ENCODE measurements around the gene UBE2M.
"Not testable (repeated sequence)": the region's sequence is repeated elsewhere in the genome, so short reads cannot be mapped to it uniquely, and the experiment has no call there.

UBE2M gene

DNA sequence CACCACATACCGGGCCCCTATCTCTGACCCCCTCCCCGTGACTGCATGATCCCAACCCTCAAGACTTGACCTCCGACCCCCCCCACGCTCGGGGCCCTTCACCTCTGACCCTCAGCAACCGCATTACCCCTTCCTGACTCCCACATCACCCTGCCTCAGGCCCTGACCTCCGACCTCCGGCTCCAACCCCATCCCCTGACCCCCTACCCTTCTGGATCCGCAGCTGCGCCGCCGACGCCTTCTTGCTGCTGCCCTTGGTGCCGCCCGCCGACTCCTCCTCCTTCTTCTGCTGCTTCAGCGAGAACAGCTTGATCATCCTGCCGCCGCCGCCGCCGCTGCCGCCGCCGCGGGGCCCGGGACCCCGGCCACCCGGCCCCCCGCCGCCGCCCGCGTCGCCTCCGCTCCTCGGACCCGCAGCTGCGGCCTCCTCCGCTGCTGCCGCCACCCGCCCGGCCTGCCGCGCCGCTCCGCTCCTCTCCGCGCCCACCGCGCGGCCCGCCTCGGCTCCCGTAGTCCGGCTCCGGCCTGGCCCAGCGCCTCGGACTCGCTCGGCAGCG is at the start of gene UBE2M:
UBE2M (minus strand) TSS at position 546 of the 557 bp plus-strand sequence; CDS start at position 316, 230 bp downstream.
- DNase-seq (ENCODE audit: low read depth), result no peak

DNA sequence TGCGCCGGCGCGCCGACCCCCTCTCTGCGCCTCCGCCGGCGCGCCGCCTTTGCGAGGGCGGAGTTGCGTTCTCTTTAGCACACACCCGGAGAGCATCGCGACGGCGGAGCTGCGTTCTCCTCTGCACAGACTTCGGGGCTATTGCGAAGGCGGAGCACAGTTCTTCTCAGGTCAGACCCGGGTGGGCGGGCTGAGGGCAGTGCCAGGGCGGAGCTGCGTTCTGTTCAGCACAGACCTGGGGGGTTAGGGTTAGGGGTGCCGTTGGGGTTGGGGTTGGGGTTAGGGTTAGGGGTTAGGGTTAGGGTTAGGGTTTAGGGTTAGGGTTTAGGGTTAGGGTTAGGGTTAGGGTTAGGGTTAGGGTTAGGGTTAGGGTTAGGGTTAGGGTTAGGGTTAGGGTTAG is 48.8 kb upstream of the UBE2M start:
- DNase-seq (ENCODE audit: low read depth), result not testable (repeated sequence)

DNA sequence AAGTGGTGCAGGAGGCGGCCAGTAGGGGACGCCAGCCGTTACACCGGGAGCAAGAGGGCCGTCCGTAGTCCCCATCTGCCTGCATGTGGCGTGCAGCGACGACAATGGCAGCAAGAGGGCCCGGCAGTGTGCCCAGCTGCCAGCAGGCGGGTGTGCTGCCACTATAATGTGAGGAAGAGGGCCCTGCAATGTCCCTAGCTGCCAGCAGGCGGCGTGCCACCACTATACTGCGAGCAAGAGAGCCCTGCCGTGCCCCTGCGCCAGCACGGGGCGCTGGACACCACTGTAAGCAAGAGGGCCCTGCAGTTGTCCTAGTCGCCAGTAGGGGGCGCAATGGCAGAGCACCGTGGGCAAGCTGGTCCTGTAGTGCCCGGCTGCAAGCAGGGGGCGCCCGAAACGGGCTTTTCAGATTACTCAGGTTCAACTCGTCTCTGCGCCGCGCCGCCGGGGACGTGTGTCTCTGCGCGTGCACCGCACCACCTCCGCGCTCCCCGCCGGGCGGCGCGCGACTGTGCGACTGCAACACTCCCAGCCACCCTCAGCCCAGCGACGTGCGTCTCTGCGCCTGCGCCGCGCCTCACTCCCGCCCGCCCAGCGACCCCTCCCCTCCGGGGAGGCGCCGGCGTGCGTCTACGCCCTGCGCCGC is 48.0 kb upstream of the UBE2M start:
- not testable (repeated sequence) for DNase-seq (ENCODE audit: low read depth)

DNA sequence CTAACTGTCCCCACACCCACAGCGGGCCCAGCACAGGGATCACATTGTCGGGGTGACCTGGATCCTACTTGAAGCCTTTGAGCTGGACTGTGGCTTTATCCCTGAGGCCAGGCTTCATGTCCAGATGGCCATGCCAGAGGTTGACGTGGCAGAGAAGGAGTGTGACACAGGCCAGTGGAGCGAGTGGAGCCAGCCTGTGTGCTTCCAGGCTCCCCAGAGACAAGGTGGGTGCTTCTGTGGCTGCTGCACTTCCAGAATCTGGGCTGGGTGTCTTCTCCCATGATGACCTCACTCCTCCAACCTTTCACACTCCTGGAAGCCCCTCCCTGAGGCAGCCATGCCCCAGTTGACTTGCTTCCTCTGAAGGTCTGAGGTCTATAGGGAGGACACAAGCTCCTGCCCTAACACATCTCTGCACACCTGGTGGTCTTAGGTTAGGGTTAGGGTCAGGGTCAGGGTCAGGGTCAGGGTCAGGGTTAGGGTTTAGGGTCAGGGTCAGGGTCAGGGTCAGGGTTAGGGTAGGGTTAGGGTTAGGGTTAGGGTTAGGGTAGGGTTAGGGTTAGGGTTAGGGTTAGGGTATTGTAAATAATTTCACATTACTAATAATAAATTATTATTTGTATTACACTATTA is 27.8 kb upstream of the UBE2M start:
- no peak for DNase-seq (ENCODE audit: low read depth)

DNA sequence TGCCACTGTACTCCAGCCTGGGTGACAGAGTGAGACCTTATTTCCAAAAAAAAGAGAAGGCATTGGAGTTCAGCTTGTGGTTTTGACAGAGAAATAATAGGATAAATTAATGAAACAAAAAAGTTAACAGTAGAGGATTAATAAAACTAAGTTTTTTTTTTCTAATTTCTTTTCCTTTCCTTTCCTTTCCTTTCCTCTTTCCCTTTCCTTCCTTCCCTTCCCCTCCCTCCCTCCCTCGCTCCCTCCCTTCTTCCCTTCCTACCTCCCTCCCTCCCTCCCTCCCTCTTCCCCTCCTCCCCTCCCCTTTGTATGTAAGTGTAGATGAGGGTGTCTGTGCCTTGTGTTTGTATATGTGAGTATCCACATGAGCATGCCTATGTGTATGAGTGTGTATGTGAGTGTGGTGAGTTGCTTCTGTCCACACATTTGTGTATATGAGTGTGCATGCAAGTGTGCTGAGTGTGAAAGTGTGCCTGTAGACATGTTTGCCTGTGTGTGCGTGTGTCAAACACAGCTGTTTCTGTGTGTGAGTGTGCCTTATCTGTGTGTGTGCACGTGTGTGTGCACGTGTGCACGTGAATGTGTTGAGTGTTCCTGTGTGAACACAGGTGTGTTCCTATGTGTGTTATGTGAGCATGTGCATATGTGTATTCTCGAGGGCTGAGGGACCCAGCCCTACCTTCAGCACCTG is 27.2 kb upstream of the UBE2M start:
- DNase-seq (ENCODE audit: low read depth), result no peak

DNA sequence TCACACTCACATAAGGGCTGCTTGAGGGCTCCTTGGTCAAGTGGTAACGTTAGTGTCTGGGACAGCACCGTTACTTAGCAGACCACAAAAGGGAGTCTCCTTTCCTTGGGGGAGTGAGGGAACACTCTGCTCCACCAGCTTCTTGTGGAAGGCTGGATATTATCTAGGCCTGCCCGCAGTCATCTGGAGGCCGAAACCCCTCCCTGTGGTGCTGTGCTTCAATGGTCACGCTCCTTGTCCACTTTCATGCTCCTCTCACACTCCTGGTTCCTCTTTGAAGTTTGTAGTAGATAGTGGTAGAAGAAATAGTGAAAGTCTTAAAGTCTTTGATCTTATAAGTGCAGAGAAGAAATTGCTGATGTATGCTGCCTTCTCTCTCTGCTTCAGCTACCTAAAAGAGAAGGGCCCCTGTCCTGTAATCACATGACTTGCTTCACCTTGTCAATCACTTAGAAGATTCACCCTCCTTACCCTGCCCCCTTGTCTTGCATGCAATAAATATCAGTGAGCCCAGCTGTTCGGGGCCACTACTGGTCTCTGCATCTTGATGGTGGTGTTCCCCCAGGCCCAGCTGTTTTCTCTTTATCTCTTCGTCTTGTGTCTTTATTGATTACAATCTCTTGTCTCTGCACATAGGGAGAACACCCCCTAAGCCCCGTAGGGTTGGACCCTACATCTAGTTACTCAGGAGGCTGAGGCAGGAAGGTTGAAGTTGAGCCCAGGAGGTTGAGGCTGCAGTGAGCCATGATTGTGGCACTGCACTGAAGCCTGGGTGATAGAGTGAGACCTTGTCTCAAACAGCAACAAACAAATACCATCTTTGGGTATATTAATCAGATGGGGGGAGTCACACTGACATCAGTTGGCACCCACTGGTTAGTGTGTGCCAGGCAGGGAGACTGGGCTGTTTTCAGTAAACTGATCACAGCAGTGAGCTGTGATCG is 26.4 kb upstream of the UBE2M start:
- no peak for DNase-seq (ENCODE audit: low read depth)

DNA sequence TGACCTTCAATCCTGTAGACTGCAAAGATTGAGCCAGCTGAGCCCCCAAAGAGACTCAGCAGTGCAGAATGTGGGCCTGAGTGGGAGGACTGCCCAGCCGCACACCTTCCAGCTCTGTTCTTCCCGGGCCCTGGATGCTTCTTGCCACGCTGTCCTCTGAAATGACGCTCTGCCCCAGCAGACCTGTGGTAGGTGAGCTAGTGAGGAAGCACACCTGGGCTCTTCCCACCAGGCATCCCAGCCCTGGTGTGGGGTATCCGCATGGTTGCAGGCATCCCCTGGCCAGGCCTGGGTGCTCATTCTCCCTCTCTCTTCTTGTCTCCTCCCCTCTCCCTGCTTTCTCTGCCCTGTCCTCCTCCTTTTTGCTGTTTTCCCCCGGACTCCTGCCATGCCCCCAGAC is 24.6 kb upstream of the UBE2M start:
- DNase-seq (ENCODE audit: low read depth), result no peak

DNA sequence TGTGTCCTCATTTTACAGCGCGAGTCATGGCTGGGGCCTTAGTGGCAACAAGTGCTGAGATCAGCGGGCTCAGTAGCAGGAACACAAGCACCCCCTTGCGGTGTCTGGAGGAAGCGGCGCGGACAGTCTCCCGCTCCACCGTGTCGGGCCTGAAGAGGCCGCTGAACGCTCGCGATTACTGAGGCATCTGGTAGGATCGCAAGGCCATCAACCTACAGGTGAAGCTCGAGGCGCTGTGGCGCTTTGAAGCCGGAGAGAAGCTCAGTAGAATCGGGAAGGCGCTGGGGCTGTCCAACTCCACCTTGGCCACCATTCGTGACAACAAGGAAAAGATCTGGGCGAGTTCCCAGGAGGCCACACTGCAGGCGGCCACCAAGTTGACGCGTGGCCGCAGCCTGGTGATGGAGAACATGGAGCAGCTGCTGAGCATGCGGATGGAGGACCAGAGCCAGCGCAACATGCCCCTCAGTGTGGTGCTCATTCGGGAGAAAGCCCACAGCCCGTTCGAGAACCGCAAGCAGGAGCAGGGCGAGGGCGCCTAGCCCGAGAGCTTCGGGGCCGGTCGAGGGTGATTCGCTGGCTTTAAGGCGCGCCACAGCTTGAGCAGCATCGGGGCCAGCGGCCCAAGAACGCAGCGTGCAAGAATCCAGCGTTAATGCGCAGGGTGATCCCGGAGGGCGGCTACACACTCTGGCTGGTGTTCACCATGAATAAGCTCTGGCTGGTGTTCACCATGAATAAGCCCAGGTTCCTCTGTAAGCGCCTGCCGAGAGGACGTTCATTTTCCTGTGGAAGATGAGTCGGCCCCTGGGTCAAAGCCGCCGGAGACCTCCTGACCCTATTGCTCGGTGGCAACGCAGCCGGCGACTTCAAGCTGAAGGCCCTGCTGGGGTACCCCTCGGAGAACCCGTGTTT is 23.1 kb upstream of the UBE2M start:
- DNase-seq (ENCODE audit: low read depth), result no peak

DNA sequence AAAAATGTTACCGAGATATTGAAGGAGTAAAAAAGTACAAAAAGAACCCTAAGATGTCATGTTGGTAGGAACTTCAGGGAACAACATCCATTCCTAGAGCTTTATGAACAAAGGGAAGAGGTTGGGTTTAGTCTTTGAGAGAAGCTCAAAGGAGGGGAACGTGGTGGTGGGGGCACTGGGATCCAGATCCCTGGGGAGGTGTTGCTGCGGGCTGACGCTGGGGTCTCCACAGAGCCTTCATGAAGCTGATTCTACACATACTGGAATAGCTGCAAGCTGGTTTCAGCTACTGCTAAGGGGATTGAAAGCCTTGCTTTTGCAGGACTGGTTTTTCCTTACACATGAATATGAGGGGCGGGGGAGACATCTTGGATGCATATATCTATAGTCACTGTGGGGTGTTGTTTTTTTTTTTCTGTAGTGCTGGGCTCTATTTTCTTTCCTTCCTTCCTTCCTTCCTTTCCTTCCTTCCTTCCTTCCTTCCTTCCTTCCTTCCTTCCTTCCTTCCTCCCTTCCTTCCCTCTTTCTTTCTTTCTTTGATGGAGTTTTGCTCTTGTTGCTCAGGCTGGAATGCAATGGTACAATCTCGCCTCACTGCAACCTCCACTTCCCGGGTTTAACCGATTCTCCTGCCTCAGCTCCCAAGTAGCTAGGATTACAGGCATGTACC is 21.2 kb upstream of the UBE2M start:
- no peak for DNase-seq (ENCODE audit: low read depth)

DNA sequence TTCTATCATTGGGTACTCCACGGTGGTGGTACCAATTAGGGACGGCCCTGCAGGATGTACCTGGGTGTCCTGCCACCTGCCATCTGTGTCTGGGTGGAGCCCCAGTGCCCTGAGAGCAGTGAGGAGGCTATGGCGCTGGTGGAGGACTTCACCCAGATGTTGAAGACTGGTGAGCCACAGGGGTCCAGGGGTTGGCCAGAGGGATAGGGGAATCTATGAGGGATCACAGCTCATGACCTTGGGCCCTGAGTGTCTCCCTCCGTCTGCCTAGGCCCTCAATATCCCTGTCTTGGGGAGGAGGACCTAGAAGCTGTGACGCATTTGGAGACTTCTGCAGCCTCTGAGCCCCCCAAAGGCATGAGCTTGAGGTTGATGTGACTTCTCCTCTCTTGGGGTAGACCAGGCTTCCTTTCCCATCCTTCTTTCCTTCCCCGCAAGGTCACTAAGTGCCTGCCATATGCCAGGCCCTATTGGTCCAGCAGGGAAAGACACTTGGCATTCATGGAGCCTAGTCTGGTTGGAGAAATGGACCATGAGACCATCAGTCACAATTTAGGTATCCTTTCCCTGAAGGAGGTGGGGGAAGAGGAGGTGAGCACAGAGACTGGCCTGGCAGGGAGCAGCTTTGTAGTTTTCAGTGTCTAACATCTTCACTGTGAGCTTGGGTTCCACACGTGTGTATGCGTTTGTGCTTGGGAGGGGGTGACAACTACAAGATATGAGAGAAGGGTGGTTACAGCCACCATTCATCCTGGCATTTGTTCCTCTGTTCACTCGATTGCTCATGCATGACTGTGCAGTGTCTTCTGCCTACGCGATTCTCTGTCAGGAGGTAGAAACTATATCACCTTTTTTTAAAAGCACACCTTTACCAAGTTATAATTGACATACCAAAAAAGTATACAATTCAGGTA is 19.9 kb upstream of the UBE2M start:
- DNase-seq (ENCODE audit: low read depth), result no peak

DNA sequence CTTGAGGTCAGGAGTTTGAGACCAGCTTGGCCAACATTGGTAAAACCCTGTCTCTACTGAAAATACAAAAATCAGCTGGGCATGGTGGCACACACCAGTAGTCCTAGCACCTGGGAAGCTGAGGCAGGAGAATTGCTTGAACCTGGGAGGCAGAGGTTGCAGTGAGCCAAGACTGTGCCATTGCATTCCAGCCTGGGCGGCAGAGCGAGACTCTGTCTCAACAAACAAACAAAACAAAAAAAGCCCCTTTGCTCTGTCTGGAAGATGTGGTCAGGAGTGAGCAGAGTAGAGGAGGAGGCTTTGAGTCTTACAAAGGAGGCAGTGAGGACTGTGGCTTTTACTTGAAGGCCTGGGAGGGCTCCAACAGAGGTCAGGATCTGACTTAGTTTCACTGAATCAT is 19.2 kb upstream of the UBE2M start:
- not testable (repeated sequence) for DNase-seq (ENCODE audit: low read depth)

DNA sequence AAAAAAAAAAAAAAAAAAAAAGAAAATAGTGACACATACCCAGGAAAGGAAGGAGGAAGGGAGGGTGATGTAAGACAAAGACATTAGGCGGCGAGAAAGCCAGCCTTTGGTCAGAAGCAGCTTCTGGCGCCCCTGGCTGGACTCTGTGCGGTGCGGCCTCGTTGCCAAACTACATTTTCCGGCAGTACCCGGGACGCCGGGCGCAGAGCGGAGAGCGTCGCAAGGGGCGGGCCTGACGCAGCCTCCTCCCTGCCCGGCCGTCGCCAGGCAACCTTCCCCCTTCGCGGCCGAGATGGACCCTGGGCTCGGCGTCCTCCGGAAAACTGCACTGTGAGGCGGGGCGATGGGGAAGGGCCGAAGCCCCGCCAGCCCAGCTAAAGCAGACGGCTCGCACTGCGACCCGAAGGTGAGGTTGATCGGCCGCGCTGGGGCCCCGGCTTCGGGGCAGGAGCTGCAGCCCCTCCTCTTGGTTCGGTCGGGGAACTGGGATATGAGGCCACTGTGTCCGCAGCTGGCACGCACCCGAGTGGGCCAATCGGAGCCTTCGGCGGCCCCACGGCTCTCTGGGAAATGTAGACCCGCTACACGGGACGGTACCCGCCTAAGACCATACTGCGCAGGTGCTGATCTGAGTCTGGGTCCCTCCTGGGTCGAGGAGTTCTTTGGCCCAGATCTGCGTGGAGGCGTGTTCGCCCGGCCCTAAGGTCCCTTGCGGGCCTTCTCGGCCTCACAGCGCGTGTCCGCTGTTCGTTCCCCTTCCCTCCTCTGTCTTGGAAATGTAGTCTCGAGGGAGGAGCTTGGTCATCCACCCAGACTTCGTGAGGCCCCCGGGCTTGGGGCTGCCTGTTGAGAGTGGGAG is 17.0 kb upstream of the UBE2M start:
- DNase-seq (ENCODE audit: low read depth), result no peak

DNA sequence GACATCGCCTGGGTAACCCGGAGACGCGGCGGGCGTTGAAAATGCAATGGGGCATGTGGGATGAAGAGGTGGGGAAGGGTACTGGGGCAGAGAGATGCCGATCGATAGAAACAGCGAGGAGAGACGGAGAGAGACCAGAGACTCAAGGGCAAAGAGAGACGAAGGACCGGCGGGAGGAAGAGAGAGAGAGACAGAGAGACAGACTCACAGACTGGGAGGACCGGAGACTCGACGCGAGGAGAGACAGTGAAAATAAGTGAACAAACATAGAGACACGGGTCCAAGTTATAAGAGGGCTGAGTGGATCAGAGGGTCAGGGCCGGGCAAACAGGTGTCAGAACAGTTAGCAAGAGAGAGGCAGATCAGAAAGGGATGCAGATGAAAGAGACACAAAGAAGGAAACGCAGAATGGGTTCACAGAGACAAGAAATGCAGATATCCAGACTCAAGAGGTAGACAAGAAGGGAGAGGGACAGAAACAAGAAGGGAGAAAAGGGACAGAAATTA is 15.3 kb upstream of the UBE2M start:
- DNase-seq (ENCODE audit: low read depth), result no peak

DNA sequence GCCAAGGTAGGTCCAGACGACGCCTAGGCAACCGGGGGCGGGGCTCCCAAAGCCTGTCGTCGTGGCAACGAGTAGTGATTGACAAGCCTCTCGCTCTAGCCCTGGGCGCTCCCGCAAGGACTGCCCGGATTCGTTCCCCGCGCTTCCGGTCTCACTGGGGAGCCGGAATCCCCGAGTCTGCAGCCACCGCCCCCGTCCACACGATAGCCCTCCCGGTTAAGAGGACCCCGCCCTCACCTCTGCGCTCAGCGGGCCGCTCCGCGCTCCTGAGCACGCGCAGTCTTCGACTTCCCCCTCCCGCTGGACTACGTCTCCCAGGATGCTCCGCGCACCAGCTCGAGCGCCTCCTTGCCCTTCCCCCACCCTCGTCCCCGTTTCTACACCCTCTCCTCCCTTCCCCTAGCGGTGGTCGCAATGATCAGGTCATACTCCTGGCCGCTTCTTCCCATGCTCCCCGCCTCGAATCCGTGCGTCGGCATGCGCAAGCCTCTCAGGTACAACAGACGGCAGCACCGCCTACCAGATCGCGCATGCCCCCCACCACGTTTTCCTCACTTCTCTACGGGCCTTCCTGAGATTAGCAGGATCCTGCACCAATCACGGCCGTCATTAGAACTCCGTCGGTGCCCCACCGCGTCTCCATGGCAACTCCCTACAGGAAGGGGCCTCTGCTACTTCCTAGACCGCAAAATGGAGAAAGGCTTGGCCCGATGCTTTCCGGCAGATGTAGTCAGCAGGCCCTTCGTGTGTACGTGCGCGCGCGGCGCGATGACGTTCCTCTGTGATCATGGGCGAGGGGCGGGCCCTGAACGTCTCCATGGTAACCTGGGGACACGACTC is 14.6 kb upstream of the UBE2M start, which contains the start of gene MZF1:
MZF1 (minus strand) TSS at position 518 of the 840 bp plus-strand sequence. CDS start 1,946 bp downstream, outside the sequence.
- peak; percentile 87 for DNase-seq (ENCODE audit: low read depth)

DNA sequence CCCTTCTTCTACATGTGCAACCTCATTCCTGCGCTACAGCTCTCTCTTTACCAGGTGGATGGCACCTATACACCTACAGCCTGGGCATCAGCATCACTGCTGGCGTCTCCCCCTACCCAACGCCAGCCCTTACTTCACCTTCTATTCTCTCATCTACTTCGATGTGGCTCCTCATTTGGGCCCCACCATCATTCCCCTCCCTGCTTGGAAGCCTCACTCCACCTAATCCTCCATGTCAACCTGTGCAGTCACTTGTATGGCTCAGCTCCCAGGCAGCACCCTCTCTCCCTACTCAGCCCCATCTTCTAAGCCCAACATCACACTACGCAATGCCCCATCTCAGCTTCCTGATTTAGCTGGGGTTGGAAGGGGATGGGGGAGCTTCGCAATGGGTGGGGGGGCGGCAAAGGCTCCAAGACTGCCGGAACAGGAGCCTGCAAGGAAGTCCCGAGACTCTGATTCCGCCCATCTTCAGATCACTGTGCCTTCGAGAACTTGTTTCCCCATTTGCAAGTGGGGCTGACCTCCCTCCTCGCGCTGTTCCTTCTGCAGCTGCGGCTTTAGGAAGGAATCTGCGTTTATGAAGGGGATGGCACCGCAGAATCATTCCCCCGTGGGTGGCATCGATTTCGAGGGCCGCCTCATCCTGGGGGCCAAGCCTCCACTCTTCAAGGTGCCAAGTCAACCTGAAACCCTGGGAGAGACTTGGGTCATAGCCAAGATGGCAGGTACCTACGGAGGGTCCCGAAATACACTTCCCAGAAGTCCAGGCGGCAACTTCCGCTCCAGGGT is 13.8 kb upstream of the UBE2M start:
- no peak for DNase-seq (ENCODE audit: low read depth)

DNA sequence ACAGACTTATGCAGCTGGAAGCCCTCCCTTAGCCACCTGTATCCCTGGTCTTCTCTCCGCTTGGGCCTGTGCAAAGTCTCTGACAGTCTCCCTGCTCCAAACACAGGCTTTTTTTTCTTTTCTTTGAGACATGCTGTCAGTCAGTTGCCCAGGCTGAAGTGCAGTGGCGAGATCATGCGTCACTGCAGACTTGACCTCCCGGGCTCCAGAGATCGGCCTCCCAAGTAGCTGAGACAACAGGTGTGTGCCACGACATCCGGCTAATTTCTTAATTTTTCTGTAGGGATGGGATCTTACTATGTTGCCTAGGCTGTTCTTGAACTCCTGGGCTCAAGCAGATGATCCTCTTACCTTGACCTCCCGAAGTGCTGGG is 13.2 kb upstream of the UBE2M start:
- no peak for DNase-seq (ENCODE audit: low read depth)
